ENCODE results near the gene VPS4B.

The VPS4B gene

GRCh38 chr18:63430526-63430925, 8.2 kb upstream of the VPS4B start:
- DNase-seq (ENCODE audit: low read depth) = no peak

- DNase-seq (ENCODE audit: low read depth) = no peak
These were observed 5.3 kb upstream of the VPS4B start for GRCh38 chr18:63427558-63427957.

- DNase-seq (ENCODE audit: low read depth) = no peak
These were observed 608 bp upstream of the VPS4B start for GRCh38 chr18:63422864-63423304.

- no peak for DNase-seq (ENCODE audit: low read depth)
These were observed 762 bp downstream of the VPS4B start for GRCh38 chr18:63421514-63421913.

GRCh38 chr18:63412953-63413352, 9.3 kb downstream of the VPS4B start:
- DNase-seq (ENCODE audit: low read depth) = no peak

GRCh38 chr18:63410792-63411191, 11.5 kb downstream of the VPS4B start:
- no peak for DNase-seq (ENCODE audit: low read depth)

- no peak for DNase-seq (ENCODE audit: low read depth)
These were observed 13.0 kb downstream of the VPS4B start for GRCh38 chr18:63409301-63409700.

GRCh38 chr18:63407734-63408133, 14.5 kb downstream of the VPS4B start:
- no peak for DNase-seq (ENCODE audit: low read depth)

GRCh38 chr18:63405986-63406385, 16.3 kb downstream of the VPS4B start:
- DNase-seq (ENCODE audit: low read depth) = no peak

- no peak for DNase-seq (ENCODE audit: low read depth)
These were observed 19.8 kb downstream of the VPS4B start for GRCh38 chr18:63402246-63403162.

- no peak for DNase-seq (ENCODE audit: low read depth)
These were observed 23.0 kb downstream of the VPS4B start for GRCh38 chr18:63399300-63399699.

GRCh38 chr18:63397349-63397748, 24.9 kb downstream of the VPS4B start:
- no peak for DNase-seq (ENCODE audit: low read depth)

GRCh38 chr18:63395503-63395902, 26.8 kb downstream of the VPS4B start:
- DNase-seq (ENCODE audit: low read depth) = no peak

- no peak for DNase-seq (ENCODE audit: low read depth)
These were observed 27.3 kb downstream of the VPS4B start for GRCh38 chr18:63394954-63395353.

GRCh38 chr18:63387861-63388260, 34.4 kb downstream of the VPS4B start:
- DNase-seq (ENCODE audit: low read depth) = no peak

GRCh38 chr18:63382843-63383242, 39.4 kb downstream of the VPS4B start:
- DNase-seq (ENCODE audit: low read depth) = no peak

GRCh38 chr18:63379639-63379962, 42.7 kb downstream of the VPS4B start:
- no peak for DNase-seq (ENCODE audit: low read depth)

- no peak for DNase-seq (ENCODE audit: low read depth)
These were observed 43.2 kb downstream of the VPS4B start for GRCh38 chr18:63378919-63379638.

- no peak for DNase-seq (ENCODE audit: low read depth)
These were observed 44.8 kb downstream of the VPS4B start for GRCh38 chr18:63377275-63377980.

GRCh38 chr18:63376538-63376937, 45.7 kb downstream of the VPS4B start:
- DNase-seq (ENCODE audit: low read depth) = no peak

GRCh38 chr18:63374540-63374939, 47.7 kb downstream of the VPS4B start:
- DNase-seq (ENCODE audit: low read depth) = no peak

GRCh38 chr18:63373161-63373560, 49.1 kb downstream of the VPS4B start:
- DNase-seq (ENCODE audit: low read depth) = no peak

- no peak for DNase-seq (ENCODE audit: low read depth)
These were observed 53.7 kb downstream of the VPS4B start for GRCh38 chr18:63368611-63369010.
